IPS-18c (cell line): ENCODE data around the gene ATRN.

Experiments
- H3K4me3 ChIP-seq: 2 replicates; pipeline ENCODE4 v1.7.0; 2013; ENCODE audit warnings: low read depth, mild to moderate bottlenecking, low read length, moderate library complexity; ENCODE audit not compliant: insufficient read depth
- H3K9me3 ChIP-seq: one replicate; pipeline ENCODE4 v1.6.1; 2013; ENCODE audit warnings: mild to moderate bottlenecking, low read length, moderate library complexity; ENCODE audit not compliant: control insufficient read depth, insufficient read depth

The ATRN gene

GRCh38 chr20:3670945-3671344, 200.1 kb downstream of the ATRN start:
- peaks cover 5% of the 10 kb centered on the region for H3K9me3 ChIP-seq
- no peak overlapping the region for H3K4me3 ChIP-seq

GRCh38 chr20:3671986-3672546, 201.2 kb downstream of the ATRN start:
- Histone ChIP-seq H3K9me3 (peaks cover 5% of the 10 kb centered on the region), H3K4me3 (no peak overlapping the region; the same call in 1 of the 2 replicates)

GRCh38 chr20:3672547-3673171, 201.8 kb downstream of the ATRN start:
- H3K9me3 ChIP-seq: peaks cover 3% of the 10 kb centered on the region
- H3K4me3 ChIP-seq: no peak overlapping the region; the same call in 1 of the 2 replicates

DNA sequence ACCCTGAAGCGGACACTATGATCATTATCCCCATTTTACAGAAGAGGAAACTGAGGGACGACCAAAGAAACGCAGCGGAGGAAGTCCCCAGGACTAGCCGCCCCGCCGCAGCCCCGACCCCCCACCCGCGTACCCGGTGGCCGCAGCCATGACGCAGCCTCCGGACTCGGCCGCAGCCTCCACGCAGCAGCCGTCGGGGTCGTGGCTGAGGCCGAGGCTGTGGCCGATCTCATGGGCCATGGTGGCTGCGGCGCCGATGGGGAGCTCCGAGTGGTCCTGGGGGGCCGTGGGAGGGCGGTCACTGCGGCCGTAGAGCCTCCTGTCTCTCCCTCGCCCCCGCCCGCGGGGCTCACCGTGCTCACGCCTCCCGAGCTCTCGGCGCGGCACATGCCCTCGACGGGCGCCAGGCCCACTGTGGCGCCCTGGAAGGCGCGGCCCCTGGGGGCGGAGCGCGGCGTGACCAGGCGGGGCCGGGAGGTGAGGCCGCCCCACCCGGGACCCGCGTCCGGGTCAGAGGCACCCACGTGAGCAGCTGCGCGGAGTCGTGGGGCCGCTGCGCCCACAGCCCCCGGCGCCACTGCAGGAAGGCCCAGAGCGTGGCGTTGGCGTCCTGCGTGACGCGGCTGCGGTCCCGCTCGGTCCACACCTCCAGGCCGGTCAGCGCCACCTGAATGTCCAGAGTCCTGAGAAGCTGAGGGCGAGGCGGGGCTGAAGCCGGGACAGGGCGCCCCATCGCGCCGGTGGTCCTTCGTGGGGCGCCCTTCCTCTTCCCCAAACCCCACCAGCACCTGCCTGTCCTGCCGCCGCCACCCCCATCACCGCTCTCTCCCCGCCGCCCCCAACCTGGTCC, 202.6 kb downstream of the ATRN start:
- Histone ChIP-seq H3K9me3 (peaks cover 3% of the 10 kb centered on the region), H3K4me3 (no peak overlapping the region)

- Histone ChIP-seq H3K4me3 (no peak overlapping the region), H3K9me3 (no peaks in the 10 kb centered on the region)
Measured at GRCh38 chr20:3674447-3674846, 203.6 kb downstream of the ATRN start.

DNA sequence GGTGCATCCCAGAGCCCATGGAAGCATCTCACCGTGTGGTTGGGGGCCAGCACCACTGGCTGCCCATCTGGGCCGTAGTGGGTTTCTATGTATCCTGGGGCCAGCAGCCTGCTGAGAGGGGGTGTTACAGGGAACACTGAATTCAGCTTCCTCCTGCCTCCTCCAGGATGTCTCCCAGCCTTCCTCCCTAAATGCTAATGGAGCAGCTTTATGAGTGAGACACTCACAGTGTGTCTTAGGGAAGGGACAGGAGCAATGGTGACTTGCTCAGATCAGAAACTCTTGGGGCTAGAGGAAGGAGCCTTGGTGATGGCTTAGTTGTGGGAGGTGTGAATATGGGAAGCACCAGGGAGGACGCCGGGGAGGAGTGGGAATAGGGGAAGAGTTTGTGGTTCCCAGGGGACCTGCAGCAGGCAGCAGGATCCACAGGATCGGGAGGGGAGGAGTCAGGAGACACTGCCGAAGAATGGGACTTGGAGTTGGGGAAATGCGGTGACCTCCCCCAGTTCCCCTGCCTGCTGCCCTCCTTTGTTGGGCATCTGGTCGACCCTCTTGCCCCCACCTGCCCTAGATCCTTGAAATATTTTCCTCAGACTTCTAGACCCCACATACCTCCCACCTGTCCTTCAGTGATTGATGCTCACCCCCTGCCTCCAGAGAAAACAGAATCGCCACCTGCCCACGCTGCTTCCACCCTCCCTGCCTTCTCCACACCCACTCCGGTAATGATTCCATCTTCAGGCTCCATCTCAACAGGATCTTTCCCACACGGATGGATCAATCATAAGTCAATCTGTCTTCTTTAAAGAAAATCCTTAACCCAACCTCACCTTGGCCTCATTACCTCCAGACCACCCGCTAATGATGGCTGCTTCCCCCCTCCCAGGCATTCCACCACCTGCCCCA, 204.4 kb downstream of the ATRN start:
- Histone ChIP-seq H3K9me3 (no peaks in the 10 kb centered on the region), H3K4me3 (no peak overlapping the region)

DNA sequence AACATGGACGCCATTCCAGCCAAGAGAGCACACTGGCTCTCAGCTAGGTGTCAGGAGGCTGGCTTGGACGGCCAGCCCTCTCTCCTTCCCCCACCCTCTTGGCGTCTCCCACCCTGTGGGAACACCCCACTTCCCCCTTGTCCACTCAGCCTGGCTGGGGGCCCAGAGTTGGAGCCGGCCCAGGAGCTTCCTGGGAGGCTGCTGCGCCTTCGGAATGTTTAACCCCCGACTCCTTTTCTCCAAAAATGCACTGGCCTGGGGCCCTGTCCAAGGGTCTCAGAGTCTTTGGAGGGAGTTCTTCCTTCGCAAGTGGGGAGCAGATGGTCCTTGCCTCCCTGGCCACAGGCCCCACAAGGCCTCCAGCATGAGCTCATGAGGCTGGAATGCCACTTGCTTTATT, 206.9 kb downstream of the ATRN start:
- no peaks in the 10 kb centered on the region for H3K9me3 ChIP-seq
- no peak overlapping the region for H3K4me3 ChIP-seq

- Histone ChIP-seq H3K9me3 (no peaks in the 10 kb centered on the region), H3K4me3 (no peak overlapping the region)
Measured at GRCh38 chr20:3678198-3678597, 207.4 kb downstream of the ATRN start.

DNA sequence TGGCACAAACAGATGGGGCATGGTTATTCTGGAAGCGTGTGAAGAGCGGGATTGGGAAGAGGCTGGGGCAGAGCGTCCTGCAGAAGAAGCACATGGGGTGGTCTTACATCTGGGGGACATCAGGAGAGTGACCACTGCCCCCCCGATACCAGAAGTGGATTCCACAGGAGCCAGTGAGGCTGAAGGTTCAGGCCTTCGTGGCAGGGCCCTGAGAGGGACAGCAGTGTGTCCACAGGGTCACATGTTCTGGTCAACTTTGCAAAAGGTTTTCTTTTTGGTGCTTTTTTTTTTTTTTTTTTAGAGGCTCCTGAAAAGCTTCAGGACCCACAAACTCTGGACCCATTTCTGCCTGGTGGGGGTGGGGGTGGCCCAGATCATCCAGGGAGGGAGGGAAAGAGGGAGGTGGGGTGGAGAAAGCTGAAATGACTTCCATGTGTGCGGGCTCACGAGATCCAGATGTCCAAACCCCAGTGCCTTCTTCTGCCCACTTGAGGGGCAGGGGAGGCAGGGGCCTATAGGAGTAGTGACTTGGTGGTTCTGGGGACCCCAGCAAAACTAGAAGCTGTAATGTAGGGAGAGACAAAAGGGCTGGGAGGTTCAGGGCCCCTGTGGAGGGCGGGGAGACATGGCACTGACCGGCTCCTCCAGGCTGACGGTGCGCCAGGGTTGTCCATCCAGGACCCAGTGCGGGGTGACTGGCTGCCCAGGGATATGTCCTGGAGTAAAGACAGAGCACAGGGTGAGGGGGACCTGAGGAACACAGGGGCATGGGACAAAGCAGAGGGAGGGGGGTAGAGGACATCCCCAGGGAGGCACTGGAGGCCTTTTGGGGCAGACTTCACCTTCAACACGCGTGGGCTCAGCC, 208.3 kb downstream of the ATRN start:
- no peaks in the 10 kb centered on the region for H3K9me3 ChIP-seq
- no peak overlapping the region for H3K4me3 ChIP-seq

DNA sequence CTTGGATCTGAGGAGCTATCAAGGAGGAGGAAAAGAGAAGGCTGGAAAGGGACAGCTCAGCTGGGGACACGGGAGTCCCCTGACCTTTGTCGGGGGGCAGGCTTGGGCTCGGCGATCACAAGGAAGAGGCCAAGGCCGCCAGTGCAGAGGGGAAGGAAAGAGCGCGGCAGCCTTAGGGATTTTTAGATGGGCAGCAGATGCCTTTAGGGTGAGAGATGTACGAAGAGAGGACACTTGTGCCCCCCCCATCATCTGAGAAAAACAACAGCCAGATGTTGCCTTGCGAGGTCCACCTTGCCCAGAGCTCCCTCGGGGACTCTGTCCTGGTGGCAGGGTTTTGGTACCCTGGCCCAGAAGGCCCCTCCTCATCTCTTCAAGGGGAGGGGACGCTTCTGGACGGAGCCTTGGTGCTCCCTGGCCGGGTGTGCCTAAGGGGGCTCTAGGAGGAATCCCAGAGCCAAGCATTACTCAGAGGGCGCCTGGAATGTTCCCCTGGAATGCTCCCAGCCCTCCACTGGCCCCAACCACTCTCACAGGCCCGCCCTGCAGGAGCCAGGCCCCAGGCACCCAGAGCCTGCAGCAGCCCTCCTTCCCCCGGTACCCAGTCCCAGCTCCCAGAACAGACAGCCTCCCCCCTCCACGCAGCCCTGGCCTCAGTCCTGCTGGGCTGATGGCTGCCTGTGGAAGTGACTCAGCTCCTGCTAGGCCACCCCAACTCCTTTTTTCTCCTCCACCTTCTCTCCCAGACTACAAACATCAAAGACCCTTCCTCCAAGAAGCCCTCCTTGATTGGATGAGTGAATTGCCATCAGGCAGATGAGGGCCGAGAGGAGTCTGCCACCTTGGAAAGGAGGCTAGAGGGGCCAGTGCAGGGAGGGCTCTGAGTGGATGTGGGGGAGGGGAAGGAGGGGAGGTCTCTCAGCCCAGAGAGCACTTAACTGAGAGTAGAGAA, 209.2 kb downstream of the ATRN start:
- H3K4me3 ChIP-seq: no peak overlapping the region
- no peaks in the 10 kb centered on the region for H3K9me3 ChIP-seq

DNA sequence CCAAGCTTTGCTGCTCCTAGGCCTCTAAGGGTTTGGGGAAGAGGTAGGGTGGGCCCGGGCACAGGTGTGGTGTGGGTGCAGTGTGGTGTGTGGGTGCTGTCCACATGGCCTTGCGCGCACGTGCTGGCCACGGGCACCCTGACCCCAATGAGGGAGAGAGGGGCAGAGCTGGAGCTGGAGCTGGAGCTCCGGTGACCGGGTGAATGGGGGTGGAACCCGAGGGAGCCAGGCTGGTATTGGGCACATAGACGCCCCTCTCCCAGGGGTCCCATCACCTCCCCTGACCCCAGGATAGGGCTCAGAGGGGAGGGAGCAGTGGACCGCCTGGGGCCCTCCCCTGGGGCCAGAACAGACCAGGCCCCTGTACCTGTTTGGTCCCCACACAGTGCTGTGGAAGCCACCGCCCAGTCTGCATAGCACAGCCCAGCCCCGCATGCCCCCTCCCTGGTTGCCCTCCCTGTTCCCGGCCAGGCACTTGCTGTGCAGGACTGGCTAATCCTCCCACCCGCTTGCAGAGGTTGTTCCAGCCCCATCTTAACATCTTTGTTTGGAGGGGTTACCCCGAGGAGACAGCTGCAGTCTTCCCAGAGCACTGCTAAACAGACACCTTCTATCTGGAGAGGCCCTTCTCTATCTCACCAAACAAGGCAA, 210.0 kb downstream of the ATRN start:
- Histone ChIP-seq H3K9me3 (no peaks in the 10 kb centered on the region), H3K4me3 (peak overlapping the region; percentile 43)

- Histone ChIP-seq H3K4me3 (peak overlapping the region; percentile 43), H3K9me3 (no peaks in the 10 kb centered on the region)
Measured at GRCh38 chr20:3681352-3681930, 210.6 kb downstream of the ATRN start.

- peak within 1 kb of the TSS; percentile 49 for H3K4me3 ChIP-seq
Measured at GRCh38 chr20:3681931-3682781, 211.3 kb downstream of the ATRN start, which contains the start of gene ADAM33. TSS of gene ADAM33 (minus strand) at chr20:3682010. CDS start at chr20:3682004, 6 bp downstream.

DNA sequence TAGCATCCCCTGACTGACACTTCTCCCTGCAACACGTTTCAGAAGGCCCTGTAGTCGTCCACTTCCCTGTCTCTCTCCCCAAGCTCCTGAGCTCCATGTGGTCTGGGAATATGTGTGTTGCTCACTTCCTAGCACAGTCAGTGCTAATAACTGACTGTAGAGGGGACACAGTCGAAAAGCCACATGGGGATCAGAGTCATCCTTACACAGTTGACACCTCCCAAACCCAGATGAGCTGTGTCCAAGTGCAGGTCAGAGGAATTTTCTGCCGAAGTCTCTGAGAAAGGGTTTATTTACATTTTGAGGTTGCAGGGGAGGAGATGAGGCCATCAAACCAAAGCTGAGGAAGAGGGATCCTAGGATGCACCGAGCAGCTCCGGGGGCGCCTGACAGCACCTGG, 214.5 kb downstream of the ATRN start:
- no peaks in the 10 kb centered on the region for H3K9me3 ChIP-seq

More at GRCh38 chr20:3681931-3682781, 211.3 kb downstream of the ATRN start, which contains the start of gene ADAM33:
- no peaks in the 10 kb centered on the region for H3K9me3 ChIP-seq

More for the DNA sequence above, 214.5 kb downstream of the ATRN start:
- no peak overlapping the region for H3K4me3 ChIP-seq
